Activated naive CD4-positive, alpha-beta T cell treated with anti-CD3 and anti-CD28 coated beads, Interleukin-2, amount 50 U/mL, for 24 hours (primary cell): ENCODE results near the gene OR51Q1.

Experiments used
- H3K27ac Mint-ChIP-seq: one replicate; pipeline ENCODE4 v1.8.0; 2021; ENCODE audit warnings: mild to moderate bottlenecking, mixed read lengths
- H3K27me3 Mint-ChIP-seq: one replicate; pipeline ENCODE4 v1.8.0; 2021; ENCODE audit warnings: mixed read lengths
- H3K36me3 Mint-ChIP-seq: one replicate; pipeline ENCODE4 v1.8.0; 2021; ENCODE audit warnings: mixed read lengths
- H3K4me1 Mint-ChIP-seq: one replicate; pipeline ENCODE4 v1.8.0; 2021; ENCODE audit warnings: mixed read lengths
- H3K4me3 Mint-ChIP-seq: one replicate; pipeline ENCODE4 v1.8.0; 2021; ENCODE audit warnings: mild to moderate bottlenecking, mixed read lengths
- H3K9me3 Mint-ChIP-seq: one replicate; pipeline ENCODE4 v1.8.0; 2021; ENCODE audit warnings: mixed read lengths

The OR51Q1 gene, protein sequence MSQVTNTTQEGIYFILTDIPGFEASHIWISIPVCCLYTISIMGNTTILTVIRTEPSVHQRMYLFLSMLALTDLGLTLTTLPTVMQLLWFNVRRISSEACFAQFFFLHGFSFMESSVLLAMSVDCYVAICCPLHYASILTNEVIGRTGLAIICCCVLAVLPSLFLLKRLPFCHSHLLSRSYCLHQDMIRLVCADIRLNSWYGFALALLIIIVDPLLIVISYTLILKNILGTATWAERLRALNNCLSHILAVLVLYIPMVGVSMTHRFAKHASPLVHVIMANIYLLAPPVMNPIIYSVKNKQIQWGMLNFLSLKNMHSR

DNA sequence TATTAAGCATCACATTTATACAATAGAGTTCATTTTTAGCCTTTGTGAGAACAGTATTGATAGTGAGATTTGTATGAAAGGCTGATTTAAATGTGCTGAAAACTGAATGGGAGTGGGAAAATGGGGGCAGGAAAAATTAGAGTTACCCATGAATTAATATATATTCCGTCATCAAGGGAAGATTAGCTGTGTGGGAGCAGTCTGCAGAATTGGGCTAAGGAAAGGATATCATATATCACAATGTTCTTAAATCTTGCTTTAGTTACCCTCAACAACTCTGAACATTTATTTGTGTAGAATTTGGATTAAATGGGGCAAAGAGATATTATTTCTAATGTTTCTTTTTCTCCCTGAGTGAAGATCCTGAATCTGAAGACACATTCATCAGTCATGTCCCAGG lies at the start of gene OR51Q1:
OR51Q1 (plus strand) TSS at position 301 of the 400 bp plus-strand sequence; CDS start at position 391, 90 bp downstream.
- Mint-ChIP-seq H3K27me3 (peaks cover 11% of the 10 kb centered on the region), H3K27ac (no peak within 1 kb of the TSS), H3K4me1 (no peaks in the 10 kb centered on the region), H3K9me3 (no peaks in the 10 kb centered on the region), H3K4me3 (no peak within 1 kb of the TSS), H3K36me3 (no peaks in the 10 kb centered on the region)

DNA sequence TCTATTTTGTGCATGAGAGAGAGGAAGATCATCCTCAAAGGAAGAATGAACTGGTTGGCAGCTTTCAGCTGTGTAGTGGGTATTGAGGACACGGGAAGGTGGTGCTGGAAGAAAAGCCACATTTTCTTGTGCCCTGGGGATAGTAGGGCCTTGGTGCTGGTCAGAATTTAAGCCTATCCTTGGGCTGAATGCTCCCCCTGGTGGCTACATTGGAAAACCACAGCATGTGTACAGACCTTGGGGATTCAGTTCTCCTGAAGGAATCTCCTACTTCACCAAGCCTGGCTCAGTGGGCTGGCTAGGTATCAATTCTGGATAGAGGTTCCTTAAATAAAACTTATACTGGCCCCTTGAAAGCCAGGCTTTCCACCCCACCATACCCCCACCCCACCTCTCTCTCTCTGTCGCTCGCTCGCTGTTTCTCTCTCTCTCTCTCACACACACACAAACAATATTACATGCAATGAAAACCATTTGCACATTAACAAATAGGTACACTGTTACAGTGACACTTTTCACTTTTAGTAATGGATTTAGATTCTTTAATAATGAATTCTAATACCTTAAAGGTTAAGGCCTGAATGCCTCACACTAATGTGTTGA lies 41.1 kb upstream of the OR51Q1 start:
- Mint-ChIP-seq H3K9me3 (peaks cover 5% of the 10 kb centered on the region), H3K27me3 (peaks cover 6% of the 10 kb centered on the region), H3K4me1 (no peaks in the 10 kb centered on the region), H3K4me3 (no peak overlapping the region), H3K27ac (no peak overlapping the region), H3K36me3 (no peaks in the 10 kb centered on the region)

DNA sequence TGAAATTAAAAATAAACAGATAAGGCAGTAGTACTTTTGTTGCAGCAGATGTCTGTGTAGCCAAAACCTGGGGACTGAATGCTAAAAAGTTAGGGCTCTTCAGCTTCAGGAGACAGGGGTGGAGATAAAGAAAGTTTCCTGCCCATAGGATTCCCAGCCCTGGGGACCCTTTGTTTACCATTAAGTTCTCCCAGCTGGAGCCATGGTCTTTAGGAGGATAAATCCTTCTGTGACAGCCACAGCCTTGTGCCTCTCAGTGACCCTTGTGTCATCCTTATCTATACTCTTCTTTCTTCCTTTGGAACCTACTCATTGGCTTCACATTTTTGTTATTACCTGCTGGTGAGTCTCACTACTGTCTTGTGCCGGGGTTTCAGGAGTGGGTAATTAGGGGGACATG lies 38.3 kb upstream of the OR51Q1 start, which contains the start of gene OR51M1:
OR51M1 (plus strand) TSS at position 237 of the 400 bp plus-strand sequence. CDS start 5,587 bp downstream, outside the sequence.
- H3K9me3 Mint-ChIP-seq: no peaks in the 10 kb centered on the region
- no peaks in the 10 kb centered on the region for H3K36me3 Mint-ChIP-seq
- H3K4me1 Mint-ChIP-seq: no peaks in the 10 kb centered on the region
- H3K4me3 Mint-ChIP-seq: no peak within 1 kb of the TSS
- peaks cover 6% of the 10 kb centered on the region for H3K27me3 Mint-ChIP-seq
- H3K27ac Mint-ChIP-seq: no peak within 1 kb of the TSS

DNA sequence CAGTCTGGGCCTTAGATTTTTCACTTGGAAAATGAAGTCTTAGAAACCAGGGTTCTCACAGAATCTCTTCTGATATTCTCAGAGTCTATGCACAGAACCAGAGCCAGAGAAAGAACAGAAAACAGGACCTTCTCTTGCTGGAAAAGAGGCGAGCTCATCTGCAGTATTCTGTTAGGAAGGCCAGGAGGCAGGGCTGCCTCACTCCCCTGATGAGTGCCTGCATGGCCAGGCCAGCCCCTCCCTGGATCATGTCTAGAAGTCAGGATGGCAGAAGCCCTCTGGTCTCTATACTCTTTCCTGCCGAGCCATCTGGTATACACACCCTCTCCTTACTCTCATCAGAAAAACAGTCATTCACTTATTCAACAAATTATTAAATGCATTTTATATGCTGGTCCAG lies 37.6 kb upstream of the OR51Q1 start:
- Mint-ChIP-seq H3K27me3 (peaks cover 6% of the 10 kb centered on the region), H3K4me1 (no peaks in the 10 kb centered on the region), H3K36me3 (no peaks in the 10 kb centered on the region), H3K9me3 (no peaks in the 10 kb centered on the region), H3K27ac (no peak overlapping the region), H3K4me3 (no peak overlapping the region)

DNA sequence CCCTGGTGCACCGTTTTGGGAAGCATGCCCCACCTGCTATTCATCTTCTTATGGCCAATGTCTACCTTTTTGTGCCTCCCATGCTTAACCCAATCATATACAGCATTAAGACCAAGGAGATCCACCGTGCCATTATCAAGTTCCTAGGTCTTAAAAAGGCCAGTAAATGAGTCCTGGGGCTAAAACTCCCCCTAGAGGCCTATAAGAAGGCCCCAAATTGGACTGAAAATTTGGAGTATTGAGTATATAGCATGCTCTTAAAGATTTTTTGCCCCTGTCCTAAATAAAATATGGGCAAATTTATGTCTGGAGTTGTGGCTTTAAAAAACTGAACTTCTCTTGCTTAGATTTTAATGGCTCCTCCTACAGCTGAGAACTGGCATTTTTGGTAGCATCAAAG lies 31.7 kb upstream of the OR51Q1 start:
- H3K36me3 Mint-ChIP-seq: no peaks in the 10 kb centered on the region
- H3K4me3 Mint-ChIP-seq: no peak overlapping the region
- no peak overlapping the region for H3K27ac Mint-ChIP-seq
- H3K9me3 Mint-ChIP-seq: no peaks in the 10 kb centered on the region
- H3K27me3 Mint-ChIP-seq: no peaks in the 10 kb centered on the region
- no peaks in the 10 kb centered on the region for H3K4me1 Mint-ChIP-seq

DNA sequence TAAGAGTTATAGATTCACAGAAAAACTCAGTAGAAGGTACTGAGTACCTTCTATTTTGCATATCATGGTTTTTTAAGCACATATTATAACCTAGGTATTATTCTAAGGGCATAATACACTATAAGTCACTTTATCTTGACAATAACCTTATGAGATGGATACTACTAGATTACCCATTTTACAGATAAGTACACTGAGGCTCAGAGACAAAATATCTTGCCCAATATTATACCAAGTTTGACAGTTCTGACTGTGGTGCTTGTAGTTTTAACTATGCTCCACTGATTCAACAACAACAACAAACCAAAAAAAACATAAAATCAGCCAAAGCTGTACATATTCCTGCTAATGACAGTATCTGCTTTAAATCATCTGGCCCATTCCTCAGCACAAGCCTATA lies 27.8 kb upstream of the OR51Q1 start:
- Mint-ChIP-seq H3K4me3 (no peak overlapping the region), H3K36me3 (no peaks in the 10 kb centered on the region), H3K27ac (no peak overlapping the region), H3K4me1 (no peaks in the 10 kb centered on the region), H3K9me3 (no peaks in the 10 kb centered on the region), H3K27me3 (no peaks in the 10 kb centered on the region)

DNA sequence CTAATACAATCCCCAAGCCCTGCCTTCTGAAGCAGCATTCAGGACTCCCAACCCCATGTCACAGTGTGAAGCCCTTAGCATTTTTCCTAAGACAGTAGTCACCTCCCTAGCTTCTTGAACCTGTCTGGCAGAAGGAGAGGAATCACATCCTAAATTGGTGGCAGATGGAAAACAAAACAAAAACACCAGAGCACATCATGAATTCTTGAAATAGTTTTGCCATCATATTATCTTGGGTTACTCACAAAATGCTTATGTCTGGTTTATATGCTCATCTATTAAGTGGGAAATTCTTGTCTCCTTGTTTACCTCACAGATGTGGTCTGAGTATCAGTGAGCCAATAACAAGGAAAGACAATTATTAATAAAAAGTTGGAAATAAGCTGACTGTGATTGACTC lies 23.0 kb upstream of the OR51Q1 start:
- H3K4me3 Mint-ChIP-seq: no peak overlapping the region
- no peak overlapping the region for H3K27ac Mint-ChIP-seq
- peaks cover 6% of the 10 kb centered on the region for H3K9me3 Mint-ChIP-seq
- H3K27me3 Mint-ChIP-seq: no peaks in the 10 kb centered on the region
- H3K4me1 Mint-ChIP-seq: no peaks in the 10 kb centered on the region
- H3K36me3 Mint-ChIP-seq: no peaks in the 10 kb centered on the region

DNA sequence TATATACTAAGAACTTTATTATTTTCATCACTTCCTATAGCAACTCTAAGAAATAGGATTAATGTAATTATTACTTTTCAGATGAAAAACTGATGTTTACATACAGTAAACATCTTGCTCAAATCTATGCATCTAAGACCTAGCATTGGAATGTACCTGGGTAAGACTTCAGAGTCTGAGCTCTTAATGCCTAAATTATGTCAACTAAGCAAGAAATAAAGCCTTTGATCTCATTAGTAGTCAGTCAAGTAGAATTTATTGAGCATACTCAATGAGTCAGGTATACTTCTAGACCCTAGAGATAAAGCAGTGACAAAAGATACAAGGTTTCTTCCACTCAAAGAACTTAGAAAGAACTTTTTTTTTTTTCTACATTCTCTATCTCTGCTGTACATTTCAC lies 16.7 kb upstream of the OR51Q1 start:
- peaks cover 6% of the 10 kb centered on the region for H3K9me3 Mint-ChIP-seq
- H3K4me1 Mint-ChIP-seq: no peaks in the 10 kb centered on the region
- H3K36me3 Mint-ChIP-seq: no peaks in the 10 kb centered on the region
- H3K27me3 Mint-ChIP-seq: peaks cover 12% of the 10 kb centered on the region
- H3K27ac Mint-ChIP-seq: no peak overlapping the region
- H3K4me3 Mint-ChIP-seq: no peak overlapping the region

DNA sequence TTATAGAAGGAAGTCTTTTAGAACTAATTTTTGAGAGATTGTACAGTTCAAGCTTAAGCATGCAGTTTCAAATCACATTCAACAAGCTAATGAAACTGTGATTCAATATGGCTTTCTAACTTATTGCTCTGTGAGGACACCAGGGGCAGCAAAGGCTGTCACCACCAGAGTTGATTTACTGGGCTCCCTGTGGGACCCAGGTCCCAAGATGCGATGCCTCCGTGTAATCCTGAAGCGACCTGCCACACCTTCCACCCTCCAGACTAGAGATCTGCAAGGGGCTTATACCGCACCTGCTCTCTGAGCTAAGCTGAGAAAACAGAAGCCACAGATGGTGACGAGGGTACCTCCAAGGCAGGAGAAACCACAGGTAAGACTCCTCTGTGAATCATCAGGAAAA lies 918 bp upstream of the OR51Q1 start:
- no peaks in the 10 kb centered on the region for H3K4me1 Mint-ChIP-seq
- H3K9me3 Mint-ChIP-seq: no peaks in the 10 kb centered on the region
- H3K4me3 Mint-ChIP-seq: no peak overlapping the region
- no peaks in the 10 kb centered on the region for H3K36me3 Mint-ChIP-seq
- H3K27ac Mint-ChIP-seq: no peak overlapping the region
- peaks cover 10% of the 10 kb centered on the region for H3K27me3 Mint-ChIP-seq

DNA sequence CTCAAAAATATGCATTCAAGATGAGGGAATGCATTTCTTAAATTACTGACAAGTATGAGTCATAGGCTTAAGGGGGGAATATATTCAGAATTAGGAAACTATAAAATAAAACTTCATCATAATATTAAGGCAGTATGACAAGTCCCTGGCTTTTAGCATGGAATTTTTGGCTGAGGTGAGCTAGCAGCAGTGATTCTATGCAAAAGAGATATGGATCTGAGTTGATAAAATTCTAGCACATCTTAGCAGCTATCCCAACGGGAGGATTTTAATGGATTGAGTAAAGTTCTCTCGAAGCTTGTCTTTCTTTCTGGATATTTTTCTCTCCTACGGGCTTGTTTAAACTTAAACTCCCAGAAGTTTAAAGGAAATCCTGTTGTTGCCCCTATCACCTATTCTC lies 1.2 kb downstream of the OR51Q1 start:
- no peaks in the 10 kb centered on the region for H3K4me1 Mint-ChIP-seq
- no peaks in the 10 kb centered on the region for H3K9me3 Mint-ChIP-seq
- H3K4me3 Mint-ChIP-seq: no peak overlapping the region
- no peak overlapping the region for H3K27ac Mint-ChIP-seq
- peaks cover 15% of the 10 kb centered on the region for H3K27me3 Mint-ChIP-seq
- no peaks in the 10 kb centered on the region for H3K36me3 Mint-ChIP-seq

DNA sequence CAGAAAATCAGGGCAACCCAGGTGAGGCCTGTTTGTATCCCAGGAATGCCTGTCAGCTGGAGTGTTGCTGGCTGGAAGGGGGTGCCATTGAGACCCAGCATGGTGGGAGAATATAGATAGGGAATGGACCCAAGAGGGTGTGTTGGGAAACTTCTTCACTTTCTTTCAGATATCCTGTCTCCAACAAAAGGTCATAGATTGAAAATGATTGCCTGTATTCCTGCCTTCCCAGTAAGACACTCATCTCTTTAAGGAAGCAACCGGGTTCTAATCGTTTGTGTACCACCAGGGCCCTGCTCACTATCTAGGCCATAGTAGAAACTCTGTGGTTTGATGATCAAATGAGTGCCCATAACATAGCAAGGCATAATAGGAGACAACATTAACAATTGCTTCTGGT lies 19.5 kb downstream of the OR51Q1 start, which contains the start of gene OR51I1:
OR51I1 (minus strand) TSS at position 101 of the 400 bp plus-strand sequence; CDS start at position 101, 0 bp downstream.
- H3K27ac Mint-ChIP-seq: no peak within 1 kb of the TSS
- peaks cover 15% of the 10 kb centered on the region for H3K27me3 Mint-ChIP-seq
- no peaks in the 10 kb centered on the region for H3K36me3 Mint-ChIP-seq
- no peaks in the 10 kb centered on the region for H3K9me3 Mint-ChIP-seq
- no peak within 1 kb of the TSS for H3K4me3 Mint-ChIP-seq
- H3K4me1 Mint-ChIP-seq: no peaks in the 10 kb centered on the region

DNA sequence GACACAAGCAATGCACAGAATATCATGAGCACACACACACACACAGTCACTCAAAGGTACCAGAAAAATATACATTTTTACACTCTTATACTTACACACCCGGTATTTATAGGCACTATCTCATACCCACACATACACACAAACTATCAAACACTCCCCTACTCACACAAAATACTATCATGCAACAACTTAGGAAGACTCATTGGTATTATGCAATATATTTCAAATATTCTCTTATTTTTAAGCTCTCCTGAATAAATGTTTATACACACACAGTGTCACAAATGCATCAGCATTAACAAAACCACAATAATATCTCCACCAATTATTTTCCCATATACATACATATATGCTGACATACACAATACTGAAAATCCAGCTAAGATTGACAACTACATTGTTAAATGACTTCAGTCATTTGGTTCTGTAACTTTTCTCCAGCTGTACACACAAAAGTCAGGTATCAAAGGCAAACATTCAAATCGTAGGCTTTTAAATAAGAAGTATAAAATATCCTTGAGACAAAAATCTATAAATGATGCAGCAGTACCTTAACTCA lies 22.0 kb downstream of the OR51Q1 start:
- Mint-ChIP-seq H3K9me3 (no peaks in the 10 kb centered on the region), H3K4me3 (no peak overlapping the region), H3K36me3 (no peaks in the 10 kb centered on the region), H3K27me3 (peaks cover 15% of the 10 kb centered on the region), H3K27ac (no peak overlapping the region), H3K4me1 (no peaks in the 10 kb centered on the region)

DNA sequence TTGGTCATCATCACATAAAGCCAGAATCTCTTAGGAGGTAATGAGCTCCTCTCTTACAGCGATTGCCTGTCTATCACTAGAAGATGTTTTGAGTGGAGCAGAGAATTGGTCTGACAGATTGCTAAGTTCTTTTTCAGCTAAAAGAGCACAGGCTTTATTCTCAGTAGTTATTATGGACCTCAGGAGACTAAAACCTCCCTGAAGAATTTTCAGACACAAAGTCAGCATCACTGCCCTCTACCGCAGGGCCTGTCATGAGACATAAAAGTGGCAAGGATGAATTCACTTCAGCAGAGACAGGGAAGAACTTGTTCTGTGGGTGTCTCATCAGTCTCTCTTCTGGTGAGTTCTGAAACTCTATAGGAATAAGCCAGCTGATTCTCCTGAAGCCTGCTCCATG lies 27.1 kb downstream of the OR51Q1 start, which contains the start of gene OR51I2:
OR51I2 (plus strand) TSS at position 301 of the 400 bp plus-strand sequence. CDS start 4,166 bp downstream, outside the sequence.
- H3K36me3 Mint-ChIP-seq: no peaks in the 10 kb centered on the region
- H3K4me3 Mint-ChIP-seq: no peak within 1 kb of the TSS
- H3K4me1 Mint-ChIP-seq: no peaks in the 10 kb centered on the region
- H3K27me3 Mint-ChIP-seq: peaks cover 2% of the 10 kb centered on the region
- H3K9me3 Mint-ChIP-seq: no peaks in the 10 kb centered on the region
- H3K27ac Mint-ChIP-seq: no peak within 1 kb of the TSS

DNA sequence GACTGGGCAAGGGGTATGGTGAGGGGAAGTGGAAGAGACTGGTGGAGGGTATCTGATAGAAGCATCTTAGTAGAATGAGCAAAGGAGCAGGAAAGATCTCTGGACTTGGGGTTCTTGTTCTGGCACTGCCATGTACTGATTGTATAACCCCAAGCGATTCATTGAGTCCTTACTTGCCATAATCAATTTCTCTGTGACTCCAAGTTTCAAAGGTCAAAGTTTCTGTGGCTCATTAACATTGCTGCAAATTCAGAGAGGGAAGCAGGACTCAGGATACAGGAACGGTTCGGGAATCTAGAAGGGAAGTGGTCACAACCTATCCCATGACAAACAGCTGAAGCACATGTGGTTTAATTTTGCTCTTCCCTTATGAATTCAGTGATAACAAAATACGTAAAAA lies 27.5 kb downstream of the OR51Q1 start:
- Mint-ChIP-seq H3K4me1 (no peaks in the 10 kb centered on the region), H3K9me3 (no peaks in the 10 kb centered on the region), H3K4me3 (no peak overlapping the region), H3K27me3 (no peaks in the 10 kb centered on the region), H3K36me3 (no peaks in the 10 kb centered on the region), H3K27ac (no peak overlapping the region)

DNA sequence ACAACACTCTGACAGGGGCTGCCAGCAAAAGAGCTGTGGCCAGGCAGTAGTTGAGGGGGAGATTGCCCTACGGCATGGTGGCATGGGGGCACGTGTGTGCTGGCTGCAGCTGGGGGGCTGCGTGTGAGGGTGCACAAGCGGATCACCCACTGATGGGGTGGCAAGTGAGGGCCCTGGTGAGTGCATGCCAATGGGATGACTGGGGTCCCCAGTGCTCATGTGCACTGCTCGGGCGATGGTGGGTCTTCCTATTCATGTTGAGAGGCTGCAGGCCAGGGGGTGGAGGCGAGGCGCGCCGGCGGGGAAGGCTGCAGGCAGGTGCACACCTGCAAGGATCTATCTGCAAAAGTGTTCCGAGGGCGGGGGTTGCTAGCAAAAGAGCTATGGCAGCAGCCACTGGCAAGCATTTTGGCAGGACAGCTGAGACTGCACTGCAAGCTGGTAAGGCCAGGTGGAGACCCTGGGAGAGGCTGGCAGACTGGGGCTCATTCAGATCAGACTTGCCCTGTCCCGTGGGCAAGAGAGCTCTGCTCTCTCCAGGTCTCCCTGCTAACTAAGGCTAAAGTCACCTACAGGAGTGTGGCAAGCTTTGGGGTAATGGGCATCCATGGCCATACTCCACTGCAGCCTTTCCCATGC lies 39.2 kb downstream of the OR51Q1 start:
- Mint-ChIP-seq H3K27me3 (peaks cover 3% of the 10 kb centered on the region), H3K36me3 (no peaks in the 10 kb centered on the region), H3K4me3 (no peak overlapping the region)

DNA sequence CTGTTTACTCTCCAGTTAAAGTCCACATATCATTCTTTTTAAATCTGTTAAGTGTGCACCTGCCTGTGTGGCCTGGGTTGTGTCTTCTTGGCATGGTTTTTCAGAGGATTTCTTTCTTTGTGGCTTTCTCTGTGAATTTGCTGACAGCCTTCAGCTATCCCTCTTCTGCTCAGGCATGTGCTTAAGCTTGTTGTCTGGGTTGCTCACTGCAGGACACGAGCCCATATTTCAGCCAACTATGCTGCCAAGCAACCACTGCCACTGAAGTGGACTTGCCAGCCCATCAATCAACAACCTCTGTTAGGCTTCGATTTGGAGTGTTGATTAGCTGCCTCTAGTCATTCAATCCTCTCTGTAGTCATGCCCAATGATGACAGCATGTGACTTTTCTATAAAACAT lies 45.6 kb downstream of the OR51Q1 start:
- Mint-ChIP-seq H3K27ac (no peak overlapping the region), H3K4me1 (no peaks in the 10 kb centered on the region), H3K4me3 (no peak overlapping the region), H3K36me3 (no peaks in the 10 kb centered on the region), H3K9me3 (no peaks in the 10 kb centered on the region), H3K27me3 (peaks cover 10% of the 10 kb centered on the region)

More for the DNA sequence above, 39.2 kb downstream of the OR51Q1 start:
- H3K4me1 Mint-ChIP-seq: peaks cover 4% of the 10 kb centered on the region
- H3K9me3 Mint-ChIP-seq: no peaks in the 10 kb centered on the region
- H3K27ac Mint-ChIP-seq: no peak overlapping the region
